Astrocyte (in vitro differentiated cells and primary cell): Measurements from ENCODE around the gene OPCML. TPM values are rescaled to one million over a fixed set of nuclear protein-coding genes. Genes with fewer than 3 reads are reported as not detected.

Experiments used
- DNase-seq: peaks from one replicate; pipeline ENCODE4 v3.0.0-alpha.2; 2010; ENCODE audit warnings: low read depth
- FAIRE-seq: peaks from 2 replicates; lab custom pipeline; 2011; peaks lifted over from hg19 to GRCh38; lab: Jason Lieb, UNC
- H2AFZ ChIP-seq: 2 replicates; pipeline ENCODE4 v1.6.0; 2012; ENCODE audit warnings: low read depth, low read length, inconsistent platforms
- H3K27ac ChIP-seq: 2 replicates; pipeline ENCODE4 v1.5.1; 2011; ENCODE audit warnings: low read depth, low read length, inconsistent platforms
- H3K27me3 ChIP-seq: 2 replicates; pipeline ENCODE4 v1.6.0; 2011; ENCODE audit warnings: low read length, inconsistent platforms; ENCODE audit not compliant: insufficient read depth
- H3K36me3 ChIP-seq: 2 replicates; pipeline ENCODE4 v1.5.1; 2011; ENCODE audit warnings: low read length, inconsistent platforms; ENCODE audit not compliant: insufficient read depth
- H3K4me1 ChIP-seq: 2 replicates; pipeline ENCODE4 v1.5.1; 2011; ENCODE audit warnings: low read length, inconsistent platforms; ENCODE audit not compliant: insufficient read depth
- H3K4me2 ChIP-seq: 2 replicates; pipeline ENCODE4 v1.6.0; 2012; ENCODE audit warnings: low read length, inconsistent platforms
- H3K4me3 ChIP-seq: 2 replicates; pipeline ENCODE4 v1.5.1; 2011; ENCODE audit warnings: low read depth, mild to moderate bottlenecking, low read length, inconsistent platforms; ENCODE audit not compliant: insufficient read depth
- H3K79me2 ChIP-seq: 2 replicates; pipeline ENCODE4 v1.6.0; 2012; ENCODE audit warnings: mild to moderate bottlenecking, low read length, inconsistent platforms; ENCODE audit not compliant: insufficient read depth
- H3K9ac ChIP-seq: 2 replicates; pipeline ENCODE4 v1.6.0; 2012; ENCODE audit warnings: mild to moderate bottlenecking, low read length, inconsistent platforms
- H3K9me3 ChIP-seq: 2 replicates; pipeline ENCODE4 v1.5.1; 2012; ENCODE audit warnings: low read depth, mild to moderate bottlenecking, low read length, inconsistent platforms; ENCODE audit not compliant: insufficient read depth
- H4K20me1 ChIP-seq: 2 replicates; pipeline ENCODE4 v1.6.0; 2012; ENCODE audit warnings: low read length, inconsistent platforms; ENCODE audit not compliant: insufficient read depth
- H3K27ac Mint-ChIP-seq: one replicate; pipeline ENCODE4 v1.8.0; 2021; ENCODE audit warnings: mild to moderate bottlenecking, mixed read lengths; ENCODE audit not compliant: unreplicated experiment
- H3K27me3 Mint-ChIP-seq: one replicate; pipeline ENCODE4 v1.8.0; 2021; ENCODE audit warnings: low read depth, mixed read lengths; ENCODE audit not compliant: unreplicated experiment
- H3K36me3 Mint-ChIP-seq: one replicate; pipeline ENCODE4 v1.8.0; 2021; ENCODE audit warnings: low read depth, mixed read lengths; ENCODE audit not compliant: unreplicated experiment
- H3K4me1 Mint-ChIP-seq: one replicate; pipeline ENCODE4 v1.8.0; 2021; ENCODE audit warnings: low read depth, mixed read lengths; ENCODE audit not compliant: unreplicated experiment
- H3K4me3 Mint-ChIP-seq: one replicate; pipeline ENCODE4 v1.8.0; 2021; ENCODE audit warnings: mild to moderate bottlenecking, moderate library complexity, mixed read lengths; ENCODE audit not compliant: unreplicated experiment
- H3K9me3 Mint-ChIP-seq: one replicate; pipeline ENCODE4 v1.8.0; 2021; ENCODE audit warnings: mild to moderate bottlenecking, mixed read lengths; ENCODE audit not compliant: unreplicated experiment
- CTCF ChIP-seq: IDR thresholded peaks from 2 replicates; pipeline ENCODE4 v1.5.1; 2011; ENCODE audit warnings: low read depth, mild to moderate bottlenecking, inconsistent platforms, low read length, moderate library complexity; ENCODE audit not compliant: insufficient read depth
- EZH2 ChIP-seq: IDR thresholded peaks from 2 replicates; pipeline ENCODE4 v1.6.1; 2012; ENCODE audit warnings: mild to moderate bottlenecking, low read length, inconsistent platforms; ENCODE audit not compliant: insufficient read depth
- total RNA-seq: library from RNA; stranded (reverse); gene quantifications from 2 replicates; pipeline ENCODE4 v1.2.1, GENCODE V29; 2021

OPCML gene
- total RNA-seq, 1 donor from 2014 or later = 7.9 TPM

GRCh38 chr11:133070021-133070713 is 462.1 kb downstream of the OPCML start:
- H4K20me1 ChIP-seq = no peaks in the 10 kb centered on the region
- H3K9ac ChIP-seq = no peak overlapping the region
- peaks cover 7% of the 10 kb centered on the region for H3K4me1 Mint-ChIP-seq
- no peaks in the 10 kb centered on the region for H3K79me2 ChIP-seq
- H3K4me1 ChIP-seq = no peaks in the 10 kb centered on the region
- H3K4me3 Mint-ChIP-seq = no peak overlapping the region
- H3K4me3 ChIP-seq = no peak overlapping the region
- no peak overlapping the region for H3K4me2 ChIP-seq
- no peak overlapping the region for H3K27ac ChIP-seq
- H3K36me3 ChIP-seq = no peaks in the 10 kb centered on the region
- no peak for TF ChIP-seq EZH2
- H3K9me3 Mint-ChIP-seq = no peaks in the 10 kb centered on the region
- peaks cover 3% of the 10 kb centered on the region for H3K9me3 ChIP-seq
- DNase-seq (no peak), FAIRE-seq (no peak)
- no peaks in the 10 kb centered on the region for H3K36me3 Mint-ChIP-seq
- peaks cover 20% of the 10 kb centered on the region for H3K27me3 Mint-ChIP-seq
- peaks cover 16% of the 10 kb centered on the region for H3K27me3 ChIP-seq
- no peak overlapping the region for H3K27ac Mint-ChIP-seq
- H2AFZ ChIP-seq = no peak overlapping the region

- H3K4me1 ChIP-seq = peaks cover 7% of the 10 kb centered on the region
- no peak overlapping the region for H3K4me3 ChIP-seq
- no peak overlapping the region for H3K9ac ChIP-seq
- FAIRE-seq = no peak
- Mint-ChIP-seq H3K27me3 (peaks cover 29% of the 10 kb centered on the region), H3K9me3 (no peaks in the 10 kb centered on the region), H3K4me1 (peaks cover 7% of the 10 kb centered on the region), H3K36me3 (no peaks in the 10 kb centered on the region), H3K4me3 (no peak overlapping the region), H3K27ac (peak overlapping the region; percentile 85)
- H2AFZ ChIP-seq = no peak overlapping the region
- H3K4me2 ChIP-seq = no peak overlapping the region
- DNase-seq = peak; percentile 31
- no peak for TF ChIP-seq CTCF
- no peak for TF ChIP-seq EZH2
- no peaks in the 10 kb centered on the region for H4K20me1 ChIP-seq
- peaks cover 11% of the 10 kb centered on the region for H3K27me3 ChIP-seq
- H3K36me3 ChIP-seq = no peaks in the 10 kb centered on the region
- H3K27ac ChIP-seq = no peak overlapping the region
- H3K9me3 ChIP-seq = peaks cover 3% of the 10 kb centered on the region
- no peaks in the 10 kb centered on the region for H3K79me2 ChIP-seq
Measured at GRCh38 chr11:133065847-133066485, 466.3 kb downstream of the OPCML start.

GRCh38 chr11:133064961-133065360 is 467.3 kb downstream of the OPCML start:
- Histone ChIP-seq H3K79me2 (no peaks in the 10 kb centered on the region), H3K36me3 (no peaks in the 10 kb centered on the region), H3K4me3 (peak overlapping the region; percentile 65), H3K27me3 (peaks cover 4% of the 10 kb centered on the region), H3K4me1 (peaks cover 7% of the 10 kb centered on the region), H3K9ac (peak overlapping the region; percentile 85), H3K4me2 (peak overlapping the region; percentile 93), H4K20me1 (no peaks in the 10 kb centered on the region), H3K9me3 (peaks cover 3% of the 10 kb centered on the region), H2AFZ (peak overlapping the region; percentile 96), H3K27ac (no peak overlapping the region)
- Mint-ChIP-seq H3K4me1 (peaks cover 7% of the 10 kb centered on the region), H3K36me3 (no peaks in the 10 kb centered on the region), H3K9me3 (no peaks in the 10 kb centered on the region), H3K27ac (peak overlapping the region; percentile 83), H3K27me3 (peaks cover 27% of the 10 kb centered on the region), H3K4me3 (no peak overlapping the region)
- DNase-seq (no peak), FAIRE-seq (no peak)
- no peak for TF ChIP-seq EZH2
- TF ChIP-seq CTCF = no peak
